AML-193 (cell line): ENCODE results near the gene FAM234A.
"Not testable (repeated sequence)": the region's sequence is repeated elsewhere in the genome, so short reads cannot be mapped to it uniquely, and the experiment has no call there.

ENCODE experiments used
- DNase-seq, 2 experiments: peaks; one replicate each; lab custom pipeline; 2025; lab: John Stamatoyannopoulos, UW

Gene FAM234A

DNA sequence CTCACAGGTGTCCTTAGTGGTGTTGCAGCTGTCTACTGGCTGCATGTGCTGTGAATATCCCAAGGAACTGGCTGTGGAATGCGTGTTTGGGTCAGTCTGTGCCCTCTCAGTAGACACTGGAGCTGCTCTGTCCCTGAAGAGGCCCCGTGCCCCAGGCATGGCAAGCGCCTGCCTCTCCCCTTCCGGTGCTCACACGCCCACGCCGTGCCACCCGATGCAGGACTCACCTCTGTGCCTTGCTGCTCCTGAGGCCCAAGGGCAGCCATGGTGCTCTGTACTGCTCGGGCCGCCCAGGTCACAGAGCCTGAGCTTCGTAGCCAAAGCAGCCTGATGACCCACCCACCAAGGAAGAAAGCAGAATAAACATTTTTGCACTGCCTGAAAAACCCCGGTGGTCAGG, 31.1 kb downstream of the FAM234A start:
- no peak for DNase-seq

DNA sequence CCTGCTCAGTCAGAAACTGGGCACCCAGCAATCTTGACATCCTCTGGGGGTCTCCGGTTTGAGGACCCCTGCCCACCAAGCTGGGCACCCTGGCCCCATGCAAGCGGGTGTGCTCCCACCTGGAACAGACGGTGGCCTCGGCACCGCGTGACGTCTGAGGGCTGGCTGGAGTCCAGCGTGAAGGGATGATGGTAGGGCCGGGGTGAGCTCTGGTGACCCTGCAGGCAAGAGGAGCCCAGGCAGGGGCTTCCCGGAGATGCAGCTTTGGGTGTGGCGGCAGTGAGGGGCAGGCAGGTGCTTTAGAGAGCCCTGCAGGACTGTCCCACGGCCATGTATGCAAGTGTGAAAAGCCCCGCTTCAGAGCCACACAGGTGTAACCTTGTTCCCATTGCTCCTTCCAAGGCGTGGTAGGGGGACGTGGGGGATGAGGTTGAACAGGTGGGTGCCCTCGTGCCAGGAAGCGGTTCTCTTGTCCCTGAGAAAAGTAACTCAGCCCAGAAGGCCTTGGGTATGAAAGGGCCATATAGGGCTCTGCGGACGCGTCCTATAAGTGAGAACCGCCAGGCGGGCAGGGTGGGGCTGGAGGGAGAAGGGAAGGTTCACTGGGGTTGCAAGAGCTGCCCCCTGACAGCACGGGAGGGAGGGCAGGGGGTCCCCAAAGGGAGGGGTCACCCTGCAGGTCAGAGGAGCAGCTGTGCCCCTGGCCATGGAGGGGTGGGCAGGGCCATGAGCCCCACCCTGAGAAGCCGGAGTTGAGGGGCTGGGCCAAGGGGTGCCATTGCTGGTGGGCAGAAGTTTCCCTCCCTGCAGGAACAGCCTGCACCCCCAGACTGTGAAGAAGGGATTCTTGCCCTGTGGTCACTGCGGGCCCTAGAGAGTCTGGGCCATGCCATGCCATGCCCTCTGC, 31.9 kb downstream of the FAM234A start:
- no peak for DNase-seq

DNA sequence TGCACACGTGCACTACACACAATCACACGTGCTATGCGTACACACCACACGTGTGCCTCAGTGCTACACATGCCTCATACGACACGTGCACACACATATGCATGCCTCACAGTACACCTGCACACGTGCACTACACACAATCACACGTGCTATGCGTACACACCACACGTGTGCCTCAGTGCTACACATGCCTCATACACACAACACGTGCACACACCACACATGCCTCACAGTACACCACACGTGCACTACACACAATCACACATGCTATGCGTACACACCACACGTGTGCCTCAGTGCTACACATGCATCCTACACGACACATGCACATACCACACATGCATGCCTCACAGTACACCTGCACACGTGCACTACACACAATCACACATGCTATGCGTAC, 32.9 kb downstream of the FAM234A start:
- DNase-seq, result not testable (repeated sequence)

DNA sequence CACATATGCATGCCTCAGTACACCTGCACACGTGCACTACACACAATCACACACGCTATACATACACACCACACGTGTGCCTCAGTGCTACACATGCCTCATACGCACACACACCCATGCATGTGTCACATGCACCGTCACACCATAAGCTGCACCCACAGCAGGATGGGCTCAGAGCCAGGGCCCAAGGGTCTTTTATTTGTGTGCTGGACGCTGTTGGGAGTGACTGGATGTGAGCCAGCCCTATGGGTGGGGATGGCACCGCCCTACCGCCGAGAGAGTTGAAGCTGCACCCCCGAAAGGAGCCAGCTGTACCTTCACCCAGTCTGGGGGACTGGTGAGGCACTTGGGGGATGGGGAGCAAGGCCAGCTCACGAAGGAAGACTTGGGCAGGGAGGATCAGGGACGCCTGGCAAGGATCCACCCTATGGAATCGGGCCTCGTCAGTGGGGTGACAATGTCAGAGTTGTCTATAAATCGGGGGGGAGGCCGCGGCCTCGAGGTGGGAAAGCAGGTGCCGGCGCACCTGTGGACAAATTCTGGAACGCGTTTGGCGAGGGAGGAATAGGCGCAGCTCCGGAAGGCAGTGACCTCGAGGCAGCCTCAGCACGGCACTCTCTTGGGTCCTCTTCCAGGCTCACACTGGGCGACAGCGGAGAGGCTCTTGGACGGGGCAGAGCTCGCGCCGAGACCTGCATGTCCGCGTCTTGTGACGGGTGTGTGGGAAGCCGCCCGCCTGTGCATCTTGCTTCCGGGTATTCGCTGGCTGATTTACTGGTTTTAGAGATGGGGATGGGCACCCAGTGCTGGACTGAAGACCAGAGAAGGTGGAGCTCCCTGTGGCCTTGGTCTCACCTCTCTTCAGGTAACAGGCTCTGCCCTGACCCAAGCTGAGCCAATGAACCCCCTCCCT, 33.8 kb downstream of the FAM234A start:
- DNase-seq, result no peak

DNA sequence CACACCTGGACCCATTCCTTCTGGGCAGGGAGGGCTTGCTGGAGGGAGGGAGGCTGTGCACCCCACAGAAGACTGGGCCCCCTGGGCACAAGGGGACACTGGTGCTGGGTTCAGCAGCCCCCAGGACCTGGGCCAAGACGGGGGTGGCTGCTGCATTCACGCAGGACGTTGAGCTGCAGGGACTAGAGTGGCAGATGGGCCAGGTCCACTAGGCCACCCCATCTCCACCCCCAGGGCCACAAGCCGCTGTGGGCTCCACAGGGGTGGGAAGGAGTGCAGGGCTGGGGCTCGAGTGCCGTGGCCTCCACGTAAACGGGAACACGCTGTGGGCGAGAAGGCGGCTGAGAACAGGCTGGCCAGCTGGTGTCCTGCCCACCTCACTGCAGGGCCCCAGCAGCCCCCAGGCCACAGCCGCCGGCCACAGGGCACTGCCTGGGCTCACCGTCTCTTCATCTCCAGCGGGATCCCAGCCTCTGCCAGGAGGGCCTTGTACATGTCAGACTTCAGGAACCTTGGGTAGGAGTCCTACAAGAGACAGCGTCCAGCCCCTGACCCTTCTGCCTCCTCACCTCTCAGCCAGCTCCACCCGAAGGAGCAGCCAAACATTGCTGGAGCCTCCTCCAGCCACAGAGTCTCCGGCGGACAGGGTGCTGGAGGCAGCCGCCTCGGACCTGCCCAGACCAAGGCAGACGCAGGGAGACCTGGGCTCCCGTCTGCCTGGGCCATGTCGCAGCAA, 34.6 kb downstream of the FAM234A start:
- no peak for DNase-seq

DNA sequence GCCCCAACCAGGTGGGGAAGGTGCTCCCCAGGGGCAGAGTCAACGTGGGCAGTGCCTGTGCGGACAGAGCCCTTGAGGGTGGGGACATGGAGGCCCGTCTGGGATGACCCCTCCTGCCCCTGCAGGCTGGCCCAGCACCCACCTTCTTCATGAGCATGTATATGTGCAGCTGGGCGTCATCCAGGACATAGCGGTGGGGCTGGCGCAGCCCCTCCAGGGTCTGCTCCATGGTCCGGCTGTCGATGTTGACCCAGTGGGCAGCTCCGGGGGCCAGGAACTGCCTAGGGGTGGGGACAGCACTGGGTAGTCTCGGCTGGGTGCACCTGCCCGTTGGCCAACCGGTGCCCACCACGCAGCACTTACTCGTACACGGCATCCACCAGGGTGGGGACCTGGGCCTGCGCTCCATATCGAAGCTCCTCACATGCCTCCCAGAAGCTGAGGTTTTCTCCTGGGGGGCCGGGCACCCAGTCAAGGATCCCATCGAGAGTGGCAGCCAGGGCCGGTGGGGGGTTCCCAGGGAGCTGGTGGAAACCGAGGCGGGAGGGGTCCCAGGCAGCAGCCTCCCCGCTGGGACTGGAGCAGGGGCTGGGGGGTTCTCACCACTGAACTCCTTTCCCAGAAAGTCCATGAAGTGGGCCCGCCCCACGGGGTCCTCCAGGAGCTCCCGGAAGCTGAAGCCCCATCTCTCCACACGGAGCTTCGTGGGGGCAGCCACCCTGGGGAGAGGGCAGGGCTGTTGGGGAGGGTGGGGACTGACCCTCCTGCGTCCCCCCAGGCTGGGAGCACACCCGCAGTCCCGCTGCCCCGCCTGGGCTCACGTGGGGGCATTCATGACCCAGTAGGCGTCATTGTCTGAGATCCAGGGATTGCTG, 36.0 kb downstream of the FAM234A start:
- no peak for DNase-seq

DNA sequence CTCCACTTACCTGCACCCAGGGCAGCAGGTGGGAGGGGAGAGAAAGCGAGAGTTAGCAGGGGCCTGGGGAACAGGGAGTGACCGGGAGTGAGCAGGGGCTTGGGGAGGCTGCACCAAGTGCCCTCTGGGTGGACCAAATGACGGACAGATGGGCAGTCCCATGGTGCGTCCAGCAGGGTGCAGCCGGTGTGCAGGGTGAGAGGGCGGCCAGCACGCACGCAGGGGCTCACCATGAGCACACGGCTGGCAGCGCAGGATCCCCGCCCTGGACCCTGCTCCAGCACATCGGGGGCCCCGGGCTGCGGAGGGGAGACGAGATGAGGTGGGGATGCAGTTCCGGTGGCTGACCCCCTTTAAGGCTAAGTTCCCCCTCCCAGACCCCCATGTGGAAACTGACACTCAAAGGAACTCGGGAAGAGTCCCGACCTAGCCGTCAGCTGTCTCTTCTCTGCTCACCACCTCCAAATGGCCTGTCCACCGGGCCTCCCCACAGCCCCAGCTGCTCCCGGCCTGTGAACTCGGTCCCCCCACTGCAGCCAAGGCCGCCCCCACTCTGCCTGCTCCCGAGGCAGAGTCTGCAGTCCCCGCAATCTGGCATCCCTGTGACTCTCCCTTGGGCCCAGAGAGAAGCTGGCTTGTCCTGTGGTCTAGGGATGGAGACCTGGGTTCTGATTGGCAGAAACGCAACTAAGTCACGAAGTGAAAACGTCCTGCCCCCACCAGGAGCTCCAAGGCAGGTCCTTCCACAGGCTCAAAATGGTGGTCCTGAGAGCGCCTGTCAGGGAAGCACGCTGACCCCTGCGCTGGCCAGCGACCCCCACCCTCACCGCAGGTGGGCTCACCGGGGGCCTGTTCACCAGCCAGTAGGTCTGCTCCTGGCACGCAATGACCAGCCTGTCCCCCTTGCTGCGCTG, 38.3 kb downstream of the FAM234A start:
- no peak for DNase-seq

DNA sequence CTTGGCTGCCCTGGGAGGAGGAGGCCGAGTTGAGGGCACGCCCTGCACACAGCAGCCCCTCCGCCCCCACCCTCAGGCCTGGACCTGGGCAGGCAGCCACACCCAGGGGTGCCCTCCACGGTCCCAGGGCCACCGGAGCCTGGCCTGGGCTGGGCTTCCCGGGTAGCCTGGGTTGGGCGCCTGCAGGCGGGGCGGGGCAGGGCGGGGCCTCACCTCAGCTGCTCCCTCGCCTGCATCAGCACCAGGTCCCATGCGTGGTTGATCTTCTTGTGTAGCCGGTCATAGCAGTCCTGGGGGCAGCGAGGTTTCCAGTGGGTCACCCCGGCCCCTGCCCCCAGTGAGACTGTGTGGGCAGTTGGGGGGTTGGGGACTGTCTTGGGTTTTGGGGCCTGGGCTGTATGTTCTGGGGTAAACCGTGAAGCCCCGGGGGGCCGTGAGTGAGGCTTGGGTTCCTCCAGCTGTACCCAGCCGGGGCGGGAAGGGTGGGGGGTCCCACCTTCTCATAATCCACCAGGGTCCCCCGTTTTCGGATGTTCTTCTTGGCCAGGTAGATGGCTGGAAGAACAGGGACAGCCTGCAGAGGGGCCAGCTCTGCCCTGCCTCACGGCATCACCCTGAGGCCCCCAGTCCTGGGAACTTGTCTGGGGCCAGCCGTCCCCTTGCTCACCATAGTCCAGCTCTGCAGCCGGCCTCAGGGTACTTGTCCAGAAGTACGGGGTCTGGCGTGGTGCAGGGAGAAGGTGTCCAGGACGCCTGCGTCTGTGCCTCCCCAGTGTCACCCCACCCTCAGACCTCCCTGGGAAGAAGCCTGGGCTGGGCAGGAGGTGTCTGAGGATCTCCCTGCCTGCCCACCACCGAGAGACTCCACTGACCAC, 39.2 kb downstream of the FAM234A start:
- DNase-seq, result no peak

DNA sequence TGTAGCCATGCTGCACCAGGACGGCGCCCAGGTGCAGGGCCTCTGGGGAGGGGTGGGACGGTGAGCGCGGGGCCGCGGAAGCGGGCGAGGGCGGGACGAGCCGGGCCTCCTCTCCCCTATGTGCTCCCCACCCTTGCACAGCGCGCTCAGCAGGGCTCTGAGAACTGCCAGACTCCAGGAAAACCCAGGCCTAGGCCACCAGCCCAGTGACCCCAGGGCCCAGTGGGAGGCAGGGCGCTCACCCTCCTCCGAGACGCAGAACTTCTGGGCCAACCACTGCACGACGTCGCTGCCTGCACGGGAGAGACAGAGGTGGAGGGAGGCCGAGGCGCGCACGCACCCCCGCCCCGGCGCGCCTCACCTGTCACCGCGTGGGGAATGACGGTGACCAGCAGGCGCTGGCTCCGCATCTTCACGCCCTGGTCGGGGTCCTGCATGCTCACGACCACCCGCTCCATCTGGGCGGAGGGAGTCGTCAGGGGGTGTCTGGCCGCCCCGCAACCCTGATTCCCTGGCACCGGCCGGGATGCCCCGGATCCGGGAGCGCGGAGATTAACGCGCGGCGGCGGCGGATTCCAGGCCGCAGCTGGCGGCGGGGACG, 40.5 kb downstream of the FAM234A start:
- no peak for DNase-seq

DNA sequence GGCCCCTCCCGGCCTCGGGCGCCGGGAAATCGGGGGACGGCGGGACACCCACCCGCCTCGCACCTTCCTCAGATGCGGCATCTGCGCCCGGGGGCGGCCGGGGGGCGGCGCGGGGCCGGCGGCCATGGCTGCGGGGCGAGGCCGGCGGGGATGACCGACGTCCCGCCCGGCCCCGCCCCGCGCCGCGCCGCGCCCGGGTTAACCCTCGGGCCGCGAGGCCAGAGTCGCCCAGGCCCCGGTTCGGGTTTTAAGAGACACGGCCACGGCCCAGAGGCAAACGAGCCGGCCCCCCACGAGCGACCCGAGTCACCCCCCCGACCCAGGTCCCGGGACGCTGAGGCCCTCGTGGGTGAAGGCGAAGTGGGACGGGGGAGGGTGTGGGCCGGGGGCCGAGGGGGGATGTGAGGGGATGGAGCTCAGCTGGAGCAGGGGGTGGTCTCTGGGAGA, 41.2 kb downstream of the FAM234A start, which contains the start of gene RGS11:
Gene RGS11 (minus strand): TSS at position 159 of the 447 bp plus-strand sequence. CDS start 33 bp downstream, at position 126.
- DNase-seq, result no peak

DNA sequence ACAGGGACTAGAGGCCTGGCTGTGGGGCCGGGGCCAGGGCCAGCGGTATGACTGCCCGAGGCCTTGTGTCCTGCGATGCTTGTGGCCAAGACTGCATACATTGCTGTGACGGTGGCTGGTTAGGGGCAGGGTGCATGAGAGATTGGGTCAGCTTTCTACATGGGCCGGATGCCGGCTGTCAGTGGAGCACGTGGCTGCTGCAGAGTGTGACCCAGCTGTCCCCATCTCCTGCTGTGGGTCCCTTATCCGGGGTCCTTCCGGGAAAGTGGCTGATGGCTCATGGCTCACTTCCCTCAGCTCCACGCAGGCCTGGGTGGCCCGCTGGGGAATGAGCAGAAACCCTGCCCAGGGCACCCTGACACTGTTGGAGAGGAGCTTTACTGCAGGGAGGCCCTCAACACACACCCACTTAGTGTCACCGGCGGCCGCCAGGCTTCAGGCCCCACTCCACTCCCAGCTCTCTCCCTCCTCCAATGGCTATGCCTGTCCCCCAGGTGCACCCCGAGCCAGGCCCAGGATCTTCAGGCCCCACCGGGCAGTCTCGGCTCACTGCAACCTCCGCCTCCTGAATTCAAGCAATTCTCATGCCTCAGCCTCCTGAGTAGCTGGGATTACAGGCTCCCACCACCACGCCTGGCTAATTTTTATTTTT, 41.9 kb downstream of the FAM234A start:
- DNase-seq, result no peak

DNA sequence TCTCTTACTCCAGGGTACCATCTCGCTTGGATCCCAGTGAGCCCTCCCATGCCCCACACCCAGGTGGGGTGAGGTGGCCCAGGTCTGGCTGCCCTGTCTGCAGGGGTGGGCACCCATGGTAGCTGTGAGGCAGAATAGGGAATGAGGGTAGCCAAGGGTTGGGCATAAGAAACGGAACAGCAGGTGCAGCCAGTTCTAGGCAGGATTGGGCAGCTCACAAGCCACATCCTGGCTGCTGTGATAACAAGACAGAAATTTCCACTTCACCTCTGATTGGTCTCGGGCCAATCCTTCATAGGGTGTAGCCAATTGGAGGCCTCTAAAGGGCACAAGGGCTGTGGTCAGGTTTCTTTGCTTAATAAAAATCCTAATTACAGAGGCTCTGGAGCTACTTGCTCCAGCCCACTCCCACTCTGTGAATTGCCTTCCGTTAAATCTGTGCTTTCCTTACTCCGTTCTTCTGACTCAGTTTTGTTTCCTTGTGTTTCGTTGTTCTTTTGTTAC, 44.3 kb downstream of the FAM234A start:
- peak; percentile 8 to 18 for DNase-seq

DNA sequence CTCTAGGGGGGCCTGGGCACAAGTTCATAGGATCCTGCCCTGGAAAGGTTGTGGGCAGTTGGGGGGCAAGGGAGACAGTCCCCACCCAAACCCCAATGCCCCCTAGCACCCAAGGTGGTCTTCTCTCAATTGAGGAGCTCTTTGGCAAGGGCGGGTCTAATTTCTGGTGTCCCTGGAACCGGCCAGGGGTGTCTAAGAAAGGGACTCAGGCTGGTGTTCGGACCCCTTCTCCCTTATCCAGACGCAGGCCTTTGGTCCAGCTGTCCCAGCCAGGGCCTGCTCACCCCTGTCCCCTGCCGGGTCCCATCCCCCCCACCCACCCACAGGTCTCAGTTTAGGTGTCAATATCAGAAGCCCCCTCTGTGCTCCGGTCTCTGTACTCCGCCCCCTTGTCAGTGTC, 44.9 kb downstream of the FAM234A start:
- DNase-seq, result no peak

DNA sequence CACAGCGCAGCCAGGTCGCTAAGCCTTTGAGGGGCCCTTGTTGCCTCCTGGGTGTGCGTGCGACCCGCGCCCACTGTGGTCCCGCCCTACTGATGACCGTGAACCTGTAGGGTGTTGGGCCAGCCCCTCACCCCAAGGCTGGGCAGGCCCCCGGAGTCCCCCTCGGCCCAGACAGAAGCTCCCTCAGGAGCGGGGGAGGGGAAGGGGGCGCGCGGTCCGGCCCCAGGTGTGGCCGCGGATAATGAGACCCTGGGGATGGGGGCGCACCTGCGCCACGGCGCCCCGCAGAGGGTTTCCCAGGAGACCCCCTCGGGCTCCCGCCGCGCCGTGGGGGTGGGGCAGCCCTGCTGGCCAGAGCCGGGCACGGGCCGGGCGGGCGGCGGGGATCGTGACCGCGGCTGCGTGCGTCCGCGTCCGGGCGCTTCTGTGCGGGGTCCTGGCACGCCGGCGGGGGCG, 45.4 kb downstream of the FAM234A start:
- DNase-seq, result no peak

DNA sequence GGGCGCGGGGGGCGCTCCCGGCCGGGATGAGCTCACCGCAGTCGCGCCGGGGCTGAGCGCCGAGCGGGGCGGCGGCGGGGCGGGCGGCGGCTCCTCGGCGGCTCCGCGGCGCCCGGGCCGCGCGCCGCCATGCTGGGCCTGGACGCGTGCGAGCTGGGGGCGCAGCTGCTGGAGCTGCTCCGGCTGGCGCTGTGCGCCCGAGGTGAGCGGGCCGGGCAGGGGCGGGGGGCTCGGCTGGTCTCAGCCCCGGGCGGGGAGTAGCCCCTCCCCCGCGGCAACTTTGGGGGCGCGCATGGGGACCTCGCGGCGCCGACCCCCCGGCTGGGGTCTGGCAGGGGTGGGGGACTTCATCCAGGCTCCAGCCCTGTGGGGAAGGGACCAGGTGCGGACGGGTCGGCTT, 45.9 kb downstream of the FAM234A start, which contains the start of gene ARHGDIG:
Gene ARHGDIG (plus strand): TSS at position 40 of the 400 bp plus-strand sequence. CDS start 90 bp downstream, at position 130.
- no peak for DNase-seq

DNA sequence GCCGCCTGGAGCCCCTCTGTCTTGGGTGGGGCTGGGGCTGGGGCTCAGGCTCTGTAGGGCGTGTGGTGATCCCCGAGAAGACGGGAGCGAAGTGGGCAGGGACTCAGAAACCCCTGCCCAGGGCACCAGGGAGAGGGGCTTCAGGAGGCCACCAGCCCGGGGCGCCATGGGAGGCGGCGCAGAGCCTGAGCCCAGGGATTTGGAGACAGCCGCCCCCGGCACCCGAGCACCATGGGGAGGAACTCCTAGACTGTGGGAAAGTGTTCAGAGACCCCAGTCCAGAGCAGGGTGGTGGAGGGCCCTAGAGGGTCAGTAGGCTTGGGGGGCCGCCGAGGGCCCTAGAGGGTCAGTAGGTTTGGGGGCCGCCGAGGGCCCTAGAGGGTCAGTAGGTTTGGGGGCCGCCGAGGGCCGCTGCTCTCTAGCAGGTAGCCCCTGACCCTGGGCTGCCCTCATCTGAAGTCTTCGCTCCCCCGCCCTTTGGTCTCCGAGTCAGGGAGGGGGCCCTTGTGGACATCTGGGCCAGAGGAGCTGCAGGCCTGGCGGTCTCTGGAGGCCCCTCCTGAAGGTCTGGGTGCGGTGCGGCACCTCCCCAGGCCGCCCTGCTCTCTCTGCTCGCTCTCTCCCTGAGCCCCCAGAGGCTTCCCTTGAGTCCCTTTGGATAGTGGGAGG, 46.5 kb downstream of the FAM234A start:
- no peak for DNase-seq
